ENCODE data around the gene NFIB. TPM values are rescaled to one million over a fixed set of nuclear protein-coding genes. Genes with fewer than 3 reads are reported as not detected.

NFIB gene
- total and polyA plus RNA-seq, 2 donors from 2014 or later, result 15.6 to 112 TPM

GRCh38 chr9:14188538-14188937, 125.4 kb downstream of the NFIB start:
- DNase-seq (no peak), FAIRE-seq (no peak)
- Histone ChIP-seq H3K36me3 (ENCODE audit: control insufficient read depth in 2 of 3, insufficient read depth in 3 of 3, low read length in 3 of 3) (no peaks in the 10 kb centered on the region), H3K4me3 (ENCODE audit: low read length in 3 of 3) (no peak overlapping the region), H3K9ac (ENCODE audit: low read length in 3 of 3) (no peak overlapping the region), H3K27ac (ENCODE audit: low read depth in 2 of 2, low read length in 2 of 2) (no peak overlapping the region), H3K27me3 (ENCODE audit: control insufficient read depth, insufficient read depth, low read length) (no peaks in the 10 kb centered on the region), H3K4me1 (ENCODE audit: control insufficient read depth in 2 of 3, insufficient read depth in 2 of 3, low read depth in 1 of 3, low read length in 3 of 3) (no peaks in the 10 kb centered on the region), H3K9me3 (ENCODE audit: control insufficient read depth in 2 of 3, insufficient read depth in 1 of 3, low read length in 3 of 3) (no peaks in the 10 kb centered on the region)
- no peak for TF ChIP-seq CTCF (IDR thresholded peaks at IDR 0.05; ENCODE audit: borderline replicate concordance, extremely low read depth, insufficient read depth)
- intact Hi-C loops (cut with DNase I), result no loop called here

GRCh38 chr9:14188011-14188410, 125.9 kb downstream of the NFIB start:
- no peak overlapping the region for H3K4me3 ChIP-seq (ENCODE audit: low read length in 3 of 3)
- FAIRE-seq (no peak), DNase-seq (no peak)
- H3K4me1 ChIP-seq (ENCODE audit: control insufficient read depth in 2 of 3, insufficient read depth in 2 of 3, low read depth in 1 of 3, low read length in 3 of 3), result no peaks in the 10 kb centered on the region
- no peak overlapping the region for H3K27ac ChIP-seq (ENCODE audit: low read depth in 2 of 2, low read length in 2 of 2)
- no peaks in the 10 kb centered on the region for H3K36me3 ChIP-seq (ENCODE audit: control insufficient read depth in 2 of 3, insufficient read depth in 3 of 3, low read length in 3 of 3)
- intact Hi-C loops (cut with DNase I), result no loop called here
- H3K9ac ChIP-seq (ENCODE audit: low read length in 3 of 3), result no peak overlapping the region
- H3K9me3 ChIP-seq (ENCODE audit: control insufficient read depth in 2 of 3, insufficient read depth in 1 of 3, low read length in 3 of 3), result no peaks in the 10 kb centered on the region
- no peak for TF ChIP-seq CTCF (IDR thresholded peaks at IDR 0.05; ENCODE audit: borderline replicate concordance, extremely low read depth, insufficient read depth)
- no peaks in the 10 kb centered on the region for H3K27me3 ChIP-seq (ENCODE audit: control insufficient read depth, insufficient read depth, low read length)

- FAIRE-seq (no peak), DNase-seq (no peak)
- intact Hi-C loops (cut with DNase I), result no loop called here
- Histone ChIP-seq H3K36me3 (ENCODE audit: control insufficient read depth in 2 of 3, insufficient read depth in 3 of 3, low read length in 3 of 3) (no peaks in the 10 kb centered on the region), H3K27me3 (ENCODE audit: control insufficient read depth, insufficient read depth, low read length) (no peaks in the 10 kb centered on the region), H3K9me3 (ENCODE audit: control insufficient read depth in 2 of 3, insufficient read depth in 1 of 3, low read length in 3 of 3) (no peaks in the 10 kb centered on the region), H3K4me3 (ENCODE audit: low read length in 3 of 3) (no peak overlapping the region), H3K27ac (ENCODE audit: low read depth in 2 of 2, low read length in 2 of 2) (no peak overlapping the region), H3K4me1 (ENCODE audit: control insufficient read depth in 2 of 3, insufficient read depth in 2 of 3, low read depth in 1 of 3, low read length in 3 of 3) (peaks cover 0 to 11% (median 3%) of the 10 kb centered on the region in 3 donors), H3K9ac (ENCODE audit: low read length in 3 of 3) (no peak overlapping the region)
- no peak for TF ChIP-seq CTCF (IDR thresholded peaks at IDR 0.05; ENCODE audit: borderline replicate concordance, extremely low read depth, insufficient read depth)
Observed at GRCh38 chr9:14186096-14186495, 127.8 kb downstream of the NFIB start.

DNA sequence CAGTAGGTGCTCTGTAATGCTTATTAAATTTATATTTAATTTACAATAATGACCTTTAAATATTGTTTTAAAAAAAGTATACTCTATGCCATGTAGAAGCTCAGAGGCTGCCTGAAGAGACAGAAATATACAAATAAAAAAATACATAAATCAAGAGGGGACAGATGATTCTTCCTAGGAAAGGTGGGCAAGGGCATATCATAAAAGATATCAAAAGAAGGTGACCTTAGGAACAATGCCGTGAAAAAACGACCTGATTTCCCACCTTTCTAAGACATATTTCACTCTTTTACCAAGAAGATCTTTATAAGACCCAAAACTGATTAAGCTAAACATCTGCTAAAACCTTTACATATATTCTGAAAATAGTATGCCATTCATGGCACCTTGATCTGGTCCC, 128.9 kb downstream of the NFIB start:
- Histone ChIP-seq H3K9ac (ENCODE audit: low read length in 3 of 3) (no peak overlapping the region), H3K4me1 (ENCODE audit: control insufficient read depth in 2 of 3, insufficient read depth in 2 of 3, low read depth in 1 of 3, low read length in 3 of 3) (peaks cover 0 to 17% (median 7%) of the 10 kb centered on the region in 3 donors), H3K36me3 (ENCODE audit: control insufficient read depth in 2 of 3, insufficient read depth in 3 of 3, low read length in 3 of 3) (no peaks in the 10 kb centered on the region), H3K4me3 (ENCODE audit: low read length in 3 of 3) (no peak overlapping the region), H3K27me3 (ENCODE audit: control insufficient read depth, insufficient read depth, low read length) (no peaks in the 10 kb centered on the region), H3K27ac (ENCODE audit: low read depth in 2 of 2, low read length in 2 of 2) (no peak overlapping the region), H3K9me3 (ENCODE audit: control insufficient read depth in 2 of 3, insufficient read depth in 1 of 3, low read length in 3 of 3) (no peaks in the 10 kb centered on the region)
- DNase-seq, result no peak
- intact Hi-C loops (cut with DNase I), result no loop called here
- TF ChIP-seq CTCF (IDR thresholded peaks at IDR 0.05; ENCODE audit: borderline replicate concordance, extremely low read depth, insufficient read depth), result no peak
- FAIRE-seq, result no peak

Measured in kidney (tissue), 14 donors.